Measurements from ENCODE around the gene LIN9.
A peak's percentile ranks its signal among the peaks of the same experiment; 100 is the strongest.

LIN9 gene

DNA sequence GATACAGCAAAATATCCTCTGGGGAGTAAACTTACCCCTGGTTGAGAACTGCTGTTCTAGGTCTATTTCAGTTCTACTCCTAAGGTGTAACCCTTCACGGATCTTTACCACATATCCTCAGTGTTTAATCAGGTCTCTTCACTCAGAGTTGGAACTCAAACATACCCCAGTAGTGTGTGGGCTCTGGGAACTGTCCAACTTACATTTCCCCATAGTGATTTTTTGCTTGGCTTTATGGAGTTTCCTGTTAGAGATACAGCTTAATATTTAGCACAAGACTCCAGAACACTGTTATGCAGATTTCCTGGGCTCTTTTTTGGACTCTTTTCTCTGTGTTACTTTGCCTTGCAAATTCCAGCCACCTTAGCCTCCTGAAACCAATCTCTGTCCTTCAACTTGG, 26.7 kb upstream of the LIN9 start:
- TF ChIP-seq, protein P1, sequence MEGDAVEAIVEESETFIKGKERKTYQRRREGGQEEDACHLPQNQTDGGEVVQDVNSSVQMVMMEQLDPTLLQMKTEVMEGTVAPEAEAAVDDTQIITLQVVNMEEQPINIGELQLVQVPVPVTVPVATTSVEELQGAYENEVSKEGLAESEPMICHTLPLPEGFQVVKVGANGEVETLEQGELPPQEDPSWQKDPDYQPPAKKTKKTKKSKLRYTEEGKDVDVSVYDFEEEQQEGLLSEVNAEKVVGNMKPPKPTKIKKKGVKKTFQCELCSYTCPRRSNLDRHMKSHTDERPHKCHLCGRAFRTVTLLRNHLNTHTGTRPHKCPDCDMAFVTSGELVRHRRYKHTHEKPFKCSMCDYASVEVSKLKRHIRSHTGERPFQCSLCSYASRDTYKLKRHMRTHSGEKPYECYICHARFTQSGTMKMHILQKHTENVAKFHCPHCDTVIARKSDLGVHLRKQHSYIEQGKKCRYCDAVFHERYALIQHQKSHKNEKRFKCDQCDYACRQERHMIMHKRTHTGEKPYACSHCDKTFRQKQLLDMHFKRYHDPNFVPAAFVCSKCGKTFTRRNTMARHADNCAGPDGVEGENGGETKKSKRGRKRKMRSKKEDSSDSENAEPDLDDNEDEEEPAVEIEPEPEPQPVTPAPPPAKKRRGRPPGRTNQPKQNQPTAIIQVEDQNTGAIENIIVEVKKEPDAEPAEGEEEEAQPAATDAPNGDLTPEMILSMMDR (IDR thresholded peaks at IDR 0.05; ENCODE audit: insufficient read depth, low read depth, low read length, missing control alignments), result no peak
- DNase-seq (ENCODE audit: low read depth), result no peak
- H3K4me3 ChIP-seq (ENCODE audit: low read length), result no peak overlapping the region

DNA sequence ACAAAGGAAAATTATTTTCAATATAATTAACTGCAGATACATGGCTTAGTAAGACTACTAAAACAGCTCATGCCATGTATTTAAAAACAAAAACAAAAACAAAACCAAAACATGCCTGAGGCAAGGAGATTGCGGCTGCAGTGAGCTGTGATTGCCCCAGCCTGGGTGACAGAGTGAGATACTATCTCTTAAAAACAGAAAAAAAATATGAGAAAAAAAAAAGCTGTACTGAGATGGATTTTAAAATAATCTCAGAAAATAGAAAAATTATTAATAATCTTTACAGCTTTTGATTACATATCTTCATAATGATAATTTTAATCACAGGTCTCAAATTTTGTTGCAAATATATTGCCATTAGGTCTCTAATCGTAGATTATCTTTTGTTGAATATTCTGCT, 24.0 kb upstream of the LIN9 start:
- DNase-seq (ENCODE audit: low read depth), result no peak
- TF ChIP-seq, protein P1 (IDR thresholded peaks at IDR 0.05; ENCODE audit: insufficient read depth, low read depth, low read length, missing control alignments), result no peak
- H3K4me3 ChIP-seq (ENCODE audit: low read length), result no peak overlapping the region

GRCh38 chr1:226329237-226329636, 20.3 kb upstream of the LIN9 start:
- DNase-seq (ENCODE audit: low read depth), result no peak
- TF ChIP-seq, protein P1 (IDR thresholded peaks at IDR 0.05; ENCODE audit: insufficient read depth, low read depth, low read length, missing control alignments), result no peak

DNA sequence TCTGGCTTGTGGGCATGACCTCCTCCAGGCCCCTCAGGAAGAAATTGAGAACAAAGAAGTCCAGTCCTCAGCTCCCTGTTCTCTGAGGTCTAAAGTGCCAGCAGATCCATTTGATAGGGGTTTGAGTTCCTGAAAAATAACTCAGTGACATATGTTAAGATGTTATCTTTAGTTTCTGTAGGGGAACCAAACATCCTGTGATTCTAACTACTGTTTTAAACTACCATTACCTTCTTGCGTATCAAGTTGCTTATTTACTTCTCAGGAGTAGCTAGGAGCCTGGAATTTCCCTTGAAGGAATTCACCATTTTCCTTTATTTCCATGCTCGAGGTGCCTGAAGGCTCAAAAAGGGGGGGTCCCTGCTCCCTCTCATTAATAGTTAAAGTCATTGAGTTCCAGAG, 18.8 kb upstream of the LIN9 start:
- no peak for DNase-seq (ENCODE audit: low read depth)
- TF ChIP-seq, protein P1 (IDR thresholded peaks at IDR 0.05; ENCODE audit: insufficient read depth, low read depth, low read length, missing control alignments), result no peak
- H3K4me3 ChIP-seq (ENCODE audit: low read length), result no peak overlapping the region

More at GRCh38 chr1:226329237-226329636, 20.3 kb upstream of the LIN9 start:
- no peak overlapping the region for H3K4me3 ChIP-seq (ENCODE audit: low read length)

DNA sequence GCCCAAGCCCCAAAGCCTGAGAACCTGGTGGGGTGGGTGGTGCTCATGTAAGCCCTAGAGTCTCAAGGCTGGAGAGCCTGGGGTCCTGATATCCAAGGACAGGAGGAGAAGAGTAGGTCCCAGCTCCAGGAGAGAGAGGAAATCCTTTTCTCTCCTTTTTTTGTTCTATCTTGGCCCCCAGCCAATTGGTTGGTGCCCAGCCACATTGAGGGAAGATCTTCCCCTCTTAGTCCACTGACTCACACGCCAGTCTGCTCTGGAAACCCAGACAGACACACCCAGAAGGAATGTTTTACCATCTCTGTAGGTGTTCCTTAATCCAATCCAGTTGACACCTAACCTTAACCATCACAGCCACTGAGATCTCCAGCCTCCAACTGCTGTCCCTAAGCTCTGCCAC, 16.2 kb upstream of the LIN9 start:
- TF ChIP-seq, protein P1 (IDR thresholded peaks at IDR 0.05; ENCODE audit: insufficient read depth, low read depth, low read length, missing control alignments), result no peak
- no peak overlapping the region for H3K4me3 ChIP-seq (ENCODE audit: low read length)
- DNase-seq (ENCODE audit: low read depth), result peak; percentile 81

GRCh38 chr1:226324479-226324878, 15.5 kb upstream of the LIN9 start:
- H3K4me3 ChIP-seq (ENCODE audit: low read length), result no peak overlapping the region
- TF ChIP-seq, protein P1 (IDR thresholded peaks at IDR 0.05; ENCODE audit: insufficient read depth, low read depth, low read length, missing control alignments), result no peak
- no peak for DNase-seq (ENCODE audit: low read depth)

DNA sequence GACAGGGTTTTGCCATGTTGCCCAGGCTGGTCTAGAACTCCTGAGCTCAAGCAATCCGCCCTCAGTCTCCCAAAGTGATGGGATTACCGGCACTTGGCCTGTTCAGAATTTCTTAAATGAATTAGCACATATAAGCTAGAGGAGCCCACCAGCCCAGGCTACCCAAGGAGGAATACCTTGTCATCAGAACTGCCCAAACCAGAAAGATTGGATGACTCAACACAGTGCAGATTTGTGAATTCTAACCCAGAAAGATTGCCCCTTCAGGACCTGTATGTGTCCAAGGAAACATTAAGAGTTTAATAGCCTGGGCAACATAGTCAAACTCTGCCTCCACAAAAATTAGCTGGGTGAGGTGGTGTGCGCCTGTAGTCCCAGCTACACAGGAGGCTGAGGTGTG, 14.0 kb upstream of the LIN9 start:
- TF ChIP-seq, protein P1 (IDR thresholded peaks at IDR 0.05; ENCODE audit: insufficient read depth, low read depth, low read length, missing control alignments), result no peak
- H3K4me3 ChIP-seq (ENCODE audit: low read length), result no peak overlapping the region
- DNase-seq (ENCODE audit: low read depth), result peak; percentile 59

Measured in epithelial cell of esophagus (primary cell).